Activated CD4-positive, CD25-positive, alpha-beta regulatory T cell treated with anti-CD3 and anti-CD28 coated beads, Interleukin-2, amount 50 U/mL, for 16 hours (primary cell): Measurements from ENCODE around the gene DENND6B.
"Not testable (repeated sequence)": the region's sequence is repeated elsewhere in the genome, so short reads cannot be mapped to it uniquely, and the experiment has no call there.

Experiments
- DNase-seq: peaks from one replicate; pipeline ENCODE4 v3.0.0-alpha.2; 2020; ENCODE audit warnings: low read depth, low spot score

DENND6B gene

GRCh38 chr22:50273781-50274180 is 53.0 kb downstream of the DENND6B start:
- not testable (repeated sequence) for DNase-seq

- DNase-seq = not testable (repeated sequence)
Observed at GRCh38 chr22:50273352-50273751, 53.5 kb downstream of the DENND6B start.

GRCh38 chr22:50272044-50272802 is 54.6 kb downstream of the DENND6B start:
- DNase-seq = no peak

DNA sequence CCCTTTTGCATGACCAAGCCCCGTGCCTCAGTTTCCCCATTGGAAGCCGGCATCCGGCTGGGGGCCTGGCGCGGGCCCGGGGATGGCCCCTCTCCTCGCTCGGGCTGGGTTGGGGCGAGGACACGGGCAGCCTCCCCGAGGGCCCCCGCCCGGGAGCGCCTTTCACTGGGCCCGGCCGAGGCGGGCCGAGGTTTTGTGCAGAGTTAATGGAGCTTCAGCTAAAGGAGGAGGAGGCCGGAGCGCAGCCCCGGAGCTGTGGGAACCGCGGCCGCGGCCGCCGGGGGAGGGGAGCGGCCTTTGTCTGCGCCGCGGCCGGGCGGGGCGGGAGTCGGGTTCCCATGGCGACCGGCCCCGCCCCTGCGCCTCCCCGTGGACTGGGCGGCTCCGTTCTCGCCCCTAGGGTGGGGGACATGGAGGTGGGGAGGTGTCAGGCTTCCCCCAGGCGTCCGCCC is 55.3 kb downstream of the DENND6B start:
- DNase-seq = peak; percentile 26

DNA sequence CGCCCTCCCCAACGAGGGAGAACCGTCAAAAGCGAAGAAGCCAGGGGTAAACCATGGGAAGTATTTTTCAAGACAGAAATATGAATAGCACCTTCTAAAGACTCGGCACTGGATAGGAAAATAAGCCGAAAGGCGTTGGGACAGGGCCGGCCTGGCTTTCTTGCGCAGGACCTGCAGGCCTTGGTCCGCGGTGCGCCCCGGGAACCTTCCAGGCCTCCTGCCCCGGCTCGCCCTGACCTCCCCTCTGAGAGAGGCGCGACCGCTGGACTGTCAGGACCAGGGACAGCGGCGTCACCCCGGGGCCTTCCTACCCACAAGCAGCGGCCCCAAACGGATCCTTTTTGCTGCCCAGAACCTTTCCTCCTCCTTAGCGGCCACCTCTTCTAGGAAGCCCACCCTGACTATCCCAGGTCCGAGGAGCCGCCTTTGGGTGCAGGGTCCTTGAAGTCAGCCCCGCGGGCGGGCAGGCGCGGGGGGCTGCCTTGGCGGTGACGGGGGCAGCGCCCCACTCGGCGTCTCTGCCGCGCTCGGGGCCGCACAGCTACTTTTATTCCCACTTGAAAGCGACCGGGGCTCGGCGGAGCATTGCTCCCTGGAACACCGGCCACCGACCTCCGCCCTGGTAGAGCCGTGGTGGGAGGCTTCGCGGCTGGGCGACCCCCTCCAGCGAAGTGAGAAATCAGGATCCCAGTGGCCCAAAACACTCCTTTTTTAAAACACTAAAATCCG is 56.0 kb downstream of the DENND6B start:
- DNase-seq = no peak

- peak; percentile 37 for DNase-seq
Observed at GRCh38 chr22:50269970-50270665, 56.7 kb downstream of the DENND6B start, which contains the start of gene MAPK11. Gene MAPK11 (minus strand): TSS chr22:50270380. CDS start chr22:50270292, 88 bp downstream.

- DNase-seq = no peak
Observed at GRCh38 chr22:50269573-50269969, 57.2 kb downstream of the DENND6B start.

DNA sequence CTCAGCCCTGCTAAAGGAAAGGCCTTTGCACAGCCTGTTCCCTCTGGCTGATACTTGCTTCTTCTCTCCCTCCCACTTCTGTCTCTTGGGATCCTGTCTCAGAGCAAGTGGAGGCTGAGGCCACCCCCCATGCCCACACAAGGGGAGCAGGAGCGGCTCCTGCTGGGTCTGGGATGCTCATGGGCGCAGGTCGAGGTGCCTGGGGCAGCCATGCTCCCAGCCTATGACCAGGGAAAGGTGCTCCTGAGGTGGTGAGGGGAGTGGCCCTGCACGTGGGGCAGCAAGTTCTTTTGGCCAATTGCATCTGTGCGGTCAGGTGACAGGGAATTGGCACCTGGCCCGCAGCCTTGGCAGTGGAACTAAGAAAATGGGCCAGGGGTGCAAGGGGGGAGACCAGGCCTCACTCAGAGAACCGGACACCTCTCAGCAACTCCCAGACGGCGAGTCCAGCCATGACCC is 58.1 kb downstream of the DENND6B start:
- no peak for DNase-seq

GRCh38 chr22:50267591-50268390 is 59.0 kb downstream of the DENND6B start:
- no peak for DNase-seq

DNA sequence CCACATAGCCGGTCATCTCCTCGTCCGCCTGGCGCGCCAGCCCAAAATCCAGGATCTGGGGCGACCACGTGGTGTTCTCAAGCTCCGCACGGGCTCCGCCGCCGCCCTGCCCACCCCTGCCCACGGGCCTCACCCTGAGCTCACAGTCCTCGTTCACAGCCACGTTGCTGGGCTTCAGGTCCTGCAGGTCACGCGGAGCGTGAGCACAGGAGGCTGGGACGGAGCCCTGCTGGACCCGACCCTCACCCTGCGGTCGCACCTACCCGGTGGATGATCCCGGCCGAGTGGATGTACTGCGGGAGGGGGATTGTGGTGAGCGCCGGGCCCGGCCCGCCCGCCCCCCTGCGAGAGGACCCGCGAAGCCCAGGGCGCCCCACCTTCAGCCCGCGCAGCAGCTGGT is 59.8 kb downstream of the DENND6B start:
- no peak for DNase-seq

GRCh38 chr22:50264946-50265669 is 61.7 kb downstream of the DENND6B start:
- no peak for DNase-seq

DNA sequence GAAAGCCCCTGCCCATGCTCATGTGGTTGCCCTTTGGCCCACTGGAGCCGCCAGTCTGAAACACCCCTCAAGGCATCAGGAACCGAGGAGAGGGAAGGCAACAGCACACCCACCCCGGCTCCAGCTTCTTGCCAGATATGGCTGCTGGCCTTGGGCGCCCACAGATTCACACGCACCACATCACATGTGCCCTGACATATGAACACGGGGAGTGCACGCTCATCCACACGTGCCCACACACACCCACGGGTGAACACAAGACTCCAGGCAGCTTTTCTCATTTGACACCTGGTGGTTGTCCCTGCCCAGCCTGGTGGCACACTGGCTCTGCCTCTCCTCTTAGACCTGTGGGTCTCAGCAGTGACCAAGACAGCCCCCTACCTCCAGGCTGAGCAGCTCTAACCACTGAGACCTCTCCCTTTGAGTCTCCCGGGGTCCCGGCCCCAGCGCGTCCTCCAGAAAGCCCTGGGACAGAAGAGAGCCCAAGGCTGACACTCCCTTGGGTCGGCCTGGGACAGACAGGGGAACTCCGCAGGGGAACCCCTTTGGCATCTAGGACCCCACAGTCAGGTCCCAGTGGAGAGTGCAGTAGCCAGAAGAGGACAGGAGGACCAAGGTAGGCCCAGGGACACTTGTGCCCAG is 62.6 kb downstream of the DENND6B start:
- DNase-seq = no peak

DNA sequence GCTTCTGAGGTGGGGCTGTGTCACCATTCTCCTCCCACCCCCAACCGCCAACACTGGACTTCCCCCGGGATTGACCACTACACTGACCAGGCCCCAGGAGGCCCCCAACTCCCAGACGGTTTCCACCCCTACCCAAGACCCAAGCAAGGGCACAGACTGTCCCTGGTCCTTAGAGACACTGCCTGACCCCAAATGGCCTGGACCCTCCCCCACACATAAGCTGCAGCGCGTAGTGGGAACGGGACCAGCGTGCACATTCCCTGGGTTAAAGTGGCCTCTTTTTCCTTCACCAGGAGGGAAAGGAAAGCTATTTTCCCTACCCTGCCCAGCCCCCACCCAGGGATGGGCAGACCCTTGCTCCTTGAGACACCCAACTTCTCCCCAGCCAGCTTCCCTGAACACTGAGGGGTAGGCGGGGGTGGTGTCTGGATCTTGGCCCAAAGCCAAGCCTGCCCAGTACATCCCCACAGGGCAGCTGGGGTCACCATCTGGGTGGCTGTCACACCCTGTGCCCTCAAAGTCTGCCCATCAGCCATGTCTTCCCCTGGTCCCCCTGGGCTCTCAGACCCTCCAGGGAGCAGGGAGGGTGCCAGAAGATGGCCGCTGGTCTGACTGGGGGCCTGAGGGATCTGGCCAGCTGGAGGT is 63.7 kb downstream of the DENND6B start:
- DNase-seq = no peak

- no peak for DNase-seq
Observed at GRCh38 chr22:50262460-50262911, 64.3 kb downstream of the DENND6B start.

GRCh38 chr22:50261615-50262459 is 65.0 kb downstream of the DENND6B start, which contains the start of gene MAPK12:
Gene MAPK12 (minus strand): TSS chr22:50261683. CDS start chr22:50261509, 174 bp downstream.
- DNase-seq = no peak

DNA sequence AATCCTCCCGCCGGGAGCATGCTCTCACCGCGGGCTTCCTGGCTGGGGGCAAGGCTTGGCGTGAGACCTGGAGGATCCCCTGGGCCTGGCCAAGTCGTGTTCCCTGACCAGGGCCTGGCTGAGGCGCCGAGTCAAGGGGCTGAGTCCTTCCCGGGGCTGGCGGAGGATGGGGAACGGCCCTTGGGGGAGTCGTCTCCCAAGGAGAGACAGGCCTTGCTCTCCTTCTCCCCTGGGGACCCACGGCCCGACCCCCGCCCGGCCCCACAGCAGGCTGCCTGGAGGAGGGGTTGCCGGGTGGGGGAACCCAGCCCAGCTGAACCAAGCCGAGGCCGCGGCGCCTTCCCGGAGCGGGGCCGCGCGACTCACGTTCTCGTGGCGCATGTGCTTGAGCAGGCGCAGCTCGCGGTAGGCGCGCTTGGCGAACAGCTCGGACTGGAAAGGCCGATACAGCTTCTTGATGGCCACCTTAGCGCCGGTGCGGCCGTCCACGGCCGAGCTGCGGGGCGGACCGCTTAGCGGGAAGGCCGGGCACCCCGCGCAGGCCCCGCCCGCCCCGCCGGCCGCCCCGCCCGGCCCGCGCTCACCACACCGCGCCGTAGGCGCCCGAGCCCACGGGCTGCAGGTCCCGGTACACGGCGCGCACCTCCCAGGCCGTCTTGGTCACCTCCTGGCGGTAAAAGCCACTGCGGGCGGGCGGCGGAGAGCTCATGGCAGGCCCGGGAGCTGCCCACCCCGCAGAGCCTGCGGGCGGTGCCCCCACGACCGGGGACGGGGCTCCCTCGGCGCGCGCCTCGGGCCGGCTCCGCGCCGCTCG is 65.8 kb downstream of the DENND6B start:
- no peak for DNase-seq

GRCh38 chr22:50260434-50260800 is 66.4 kb downstream of the DENND6B start:
- DNase-seq = no peak

GRCh38 chr22:50259302-50259701 is 67.5 kb downstream of the DENND6B start:
- DNase-seq = no peak
